IMR-90 (cell line): ENCODE data around the gene ADRA2C. TPM values are rescaled to one million over a fixed set of nuclear protein-coding genes. Genes with fewer than 3 reads are reported as not detected.

Experiments
- ATAC-seq: fragments of 200-7000 bp; cut with Tn5 transposase; 2 replicates; pipeline ENCODE4 v1.9.1; 2020; ENCODE audit warnings: low read depth, mild to moderate bottlenecking, moderate library complexity
- BruUV-seq: library from RNA; stranded (reverse); fragments of 400-500 nt; replicated peaks from 2 replicates; lab custom pipeline; 2021; lab: Mats Ljungman, UMichigan
- CTCF ChIA-PET: fragments of 300-600 bp; formaldehyde crosslinking; extraction: SDS; loops from one replicate; lab custom pipeline; 2021; ENCODE audit warnings: antibody characterized with exemption; lab: Yijun Ruan, JAX
- POLR2A ChIA-PET: fragments of 300-600 bp; sonication (Branson Sonifier 250); formaldehyde crosslinking; loops from one replicate; lab custom pipeline; 2022; ENCODE audit warnings: antibody characterized with exemption; ENCODE audit not compliant: unreplicated experiment; lab: Charles Lee
- DNase-seq: peaks from one replicate; pipeline ENCODE4 v3.0.0; 2013
- H2AFZ ChIP-seq: replicated peaks from 2 replicates; pipeline ENCODE3; 2013; ENCODE audit warnings: low read length, mild to moderate bottlenecking; ENCODE audit not compliant: poor library complexity
- H2AK5ac ChIP-seq: 2 replicates; pipeline ENCODE4 v1.6.1; 2013; ENCODE audit warnings: low read depth, low read length, inconsistent platforms
- H2AK9ac ChIP-seq: replicated peaks from 2 replicates; pipeline ENCODE3; 2013; ENCODE audit warnings: mild to moderate bottlenecking, low read depth, low read length, moderate library complexity; ENCODE audit not compliant: poor library complexity
- H2BK120ac ChIP-seq: 2 replicates; pipeline ENCODE4 v1.6.1; 2013; ENCODE audit warnings: low read depth, low read length, inconsistent platforms
- H2BK15ac ChIP-seq: 3 replicates; pipeline ENCODE4 v1.6.1; 2013; ENCODE audit warnings: low read depth, low read length, inconsistent platforms
- H2BK20ac ChIP-seq: 2 replicates; pipeline ENCODE4 v1.6.1; 2013; ENCODE audit warnings: low read depth, mild to moderate bottlenecking, inconsistent platforms, low read length, moderate library complexity
- H2BK5ac ChIP-seq: 2 replicates; pipeline ENCODE4 v1.6.1; 2013; ENCODE audit warnings: mild to moderate bottlenecking, low read depth, low read length, inconsistent platforms; ENCODE audit not compliant: poor library complexity, severe bottlenecking
- H3K14ac ChIP-seq: replicated peaks from 2 replicates; pipeline ENCODE4 v1.6.1; 2013; ENCODE audit warnings: low read depth, low read length, inconsistent platforms
- H3K18ac ChIP-seq: 2 replicates; pipeline ENCODE4 v1.6.1; 2013; ENCODE audit warnings: low read depth, low read length, control low read depth
- H3K23ac ChIP-seq: 2 replicates; pipeline ENCODE4 v1.6.1; 2013; ENCODE audit warnings: low read depth, low read length, inconsistent platforms
- H3K27ac ChIP-seq: 2 replicates; pipeline ENCODE4 v1.5.1; 2013; ENCODE audit warnings: mild to moderate bottlenecking, control low read depth, low read length; ENCODE audit not compliant: insufficient read depth
- H3K27me3 ChIP-seq: 2 replicates; pipeline ENCODE4 v1.6.1; 2013; ENCODE audit warnings: low read length; ENCODE audit not compliant: control insufficient read depth, insufficient read depth
- H3K36me3 ChIP-seq: 2 replicates; pipeline ENCODE4 v1.6.1; 2013; ENCODE audit warnings: low read length, mixed read lengths; ENCODE audit not compliant: control insufficient read depth, insufficient read depth
- H3K4ac ChIP-seq: 2 replicates; pipeline ENCODE4 v1.6.1; 2013; ENCODE audit warnings: low read depth, low read length, inconsistent platforms
- H3K4me1 ChIP-seq: 2 replicates; pipeline ENCODE4 v1.6.1; 2013; ENCODE audit warnings: low read length, mixed read lengths; ENCODE audit not compliant: control insufficient read depth, insufficient read depth
- H3K4me2 ChIP-seq: 2 replicates; pipeline ENCODE4 v1.6.1; 2013; ENCODE audit warnings: low read depth, mild to moderate bottlenecking, control low read depth, low read length, moderate library complexity
- H3K4me3 ChIP-seq: 2 replicates; pipeline ENCODE4 v1.5.1; 2013; ENCODE audit warnings: low read depth, mild to moderate bottlenecking, control low read depth, low read length, moderate library complexity; ENCODE audit not compliant: insufficient read depth
- H3K56ac ChIP-seq: 2 replicates; pipeline ENCODE4 v1.6.1; 2013; ENCODE audit warnings: low read length, inconsistent platforms; ENCODE audit not compliant: insufficient read depth; ENCODE audit errors: extremely low read depth
- H3K79me1 ChIP-seq, 2 experiments: 2 replicates each; pipeline ENCODE4 v1.6.1; 2013; ENCODE audit warnings: low read length in 2 of 2, inconsistent platforms in 1 of 2, low read depth in 1 of 2
- H3K9ac ChIP-seq: 2 replicates; pipeline ENCODE4 v1.6.1; 2013; ENCODE audit warnings: low read depth, low read length, control low read depth
- H3K9me1 ChIP-seq: 2 replicates; pipeline ENCODE4 v1.6.1; 2013; ENCODE audit warnings: low read length, inconsistent platforms; ENCODE audit not compliant: insufficient read depth
- H3K9me3 ChIP-seq: 2 replicates; pipeline ENCODE4 v1.6.1; 2013; ENCODE audit warnings: low read length; ENCODE audit not compliant: control insufficient read depth, insufficient read depth
- H4K20me1 ChIP-seq: 2 replicates; pipeline ENCODE4 v1.6.1; 2013; ENCODE audit warnings: low read length, inconsistent platforms; ENCODE audit not compliant: insufficient read depth
- H4K5ac ChIP-seq: 2 replicates; pipeline ENCODE4 v1.6.1; 2013; ENCODE audit warnings: mild to moderate bottlenecking, low read depth, low read length, control low read depth
- H4K8ac ChIP-seq, 2 experiments: 2 replicates each; pipeline ENCODE4 v1.6.1; 2013; ENCODE audit warnings: low read depth in 2 of 2, low read length in 2 of 2, control low read depth in 1 of 2, inconsistent platforms in 1 of 2
- H4K91ac ChIP-seq: 2 replicates; pipeline ENCODE4 v1.6.1; 2013; ENCODE audit warnings: low read depth, low read length, inconsistent platforms; ENCODE audit not compliant: insufficient read depth
- CEBPB ChIP-seq: IDR thresholded peaks from 2 replicates; pipeline ENCODE4 v1.6.1; 2012; ENCODE audit warnings: low read depth, low read length, improper control_type of control experiment
- FOS ChIP-seq: fragments of 150-350 bp; IDR thresholded peaks from 2 replicates; pipeline ENCODE4 v1.6.1; 2016; ENCODE audit warnings: low read depth, low read length
- NFE2L2 ChIP-seq: fragments of 150-350 bp; IDR thresholded peaks from 2 replicates; pipeline ENCODE4 v1.6.1; 2016; ENCODE audit warnings: low read depth, mild to moderate bottlenecking, low read length
- POLR2A ChIP-seq: IDR thresholded peaks from 2 replicates; pipeline ENCODE4 v1.6.1; 2012; ENCODE audit warnings: mild to moderate bottlenecking, low read depth, low read length
- RAD21 ChIP-seq: IDR thresholded peaks from 2 replicates; pipeline ENCODE4 v1.6.1; 2012; ENCODE audit warnings: low read length, improper control_type of control experiment
- WGBS, 2 experiments: methylation state at CpG; one replicate each; pipeline versions ENCODE4 v1.1.5 to v1.1.7; 2013; ENCODE audit warnings: missing lambda C conversion rate in 2 of 2; ENCODE audit not compliant: insufficient read length in 1 of 2; ENCODE audit errors: extremely low coverage in 2 of 2; 5-methylcytosine and 5-hydroxymethylcytosine counted together
- dilution Hi-C: fragments of 300-500 bp; cut with HindIII; formaldehyde crosslinking; loops from one replicate; pipeline ENCODE4 v1.14.3; 2018; ENCODE audit warnings: low sequenced_read_pairs; ENCODE audit not compliant: unreplicated experiment
- in situ Hi-C: fragments of 300-500 bp; cut with MboI; formaldehyde crosslinking; loops from 3 replicates; pipeline ENCODE4 v1.14.3; 2019; ENCODE audit warnings: low sequenced_read_pairs, inconsistent platforms, mixed read lengths
- intact Hi-C: fragments of 100-400 bp; cut with micrococcal nuclease; formaldehyde crosslinking; loops from 2 replicates; pipeline ENCODE4 v1.10.0; 2022
- polyA plus RNA-seq, 3 experiments: library from polyadenylated mRNA; depleted of rRNA; stranded (reverse); fragments of >200 nt; gene quantifications; 2 replicates each; pipeline ENCODE4 v1.2.3, GENCODE V29; 2012; ENCODE audit warnings: low replicate concordance in 1 of 3
- total RNA-seq: library from RNA; depleted of rRNA; stranded (reverse); fragments of >200 nt; gene quantifications from 2 replicates; pipeline ENCODE4 v1.2.3, GENCODE V29; 2012; rRNA removed

The ADRA2C gene
- total and polyA plus RNA-seq, 2 of the 4 experiments (the other 2 are of a cell fraction): under 0.01 to 0.14 TPM

DNA sequence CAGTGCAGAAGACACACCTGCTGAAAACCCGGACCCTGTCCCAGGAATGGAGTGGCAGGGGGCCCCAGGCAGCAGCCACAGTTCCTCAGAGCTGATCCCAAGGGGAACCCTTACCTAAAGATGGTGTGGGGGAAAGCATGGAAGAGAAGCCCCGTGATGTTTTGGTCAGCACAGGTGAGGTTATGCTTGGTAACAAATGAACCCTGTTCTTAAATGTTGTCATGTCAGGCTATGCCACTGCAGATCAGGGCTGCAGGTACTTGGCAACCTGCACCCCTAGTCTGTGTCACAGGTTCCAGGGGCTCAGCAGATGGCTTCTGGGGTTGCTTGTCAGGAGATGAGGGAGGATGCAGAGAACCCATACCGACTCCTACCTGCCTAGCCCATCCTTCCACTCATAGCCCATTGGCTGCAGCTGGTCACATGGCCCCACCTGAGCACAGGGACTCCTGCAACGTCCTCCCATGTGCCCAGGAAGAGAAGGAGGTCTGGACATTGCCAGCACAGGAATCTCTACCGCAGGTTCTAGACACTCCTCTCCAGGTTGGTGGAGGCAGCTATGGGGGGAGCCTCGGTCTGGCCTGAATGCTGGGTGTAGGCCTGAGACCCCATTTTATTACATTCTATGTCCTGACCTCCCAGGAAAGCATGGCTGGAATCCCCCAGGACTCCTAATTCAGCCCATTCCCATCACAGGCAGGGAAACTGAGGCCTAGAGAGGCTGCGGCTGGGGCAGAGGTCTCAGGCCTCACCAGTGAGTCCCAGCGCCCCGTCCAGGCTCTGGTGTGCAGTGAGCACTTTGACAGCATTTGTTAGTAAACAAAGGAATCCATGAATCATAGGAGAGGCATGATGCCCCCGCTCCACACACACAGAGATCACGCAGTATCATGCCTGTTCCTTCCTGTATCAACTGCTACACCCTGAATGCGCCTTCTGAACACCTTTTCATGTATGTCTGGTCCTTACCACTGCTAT, 51.1 kb downstream of the ADRA2C start:
- Histone ChIP-seq H3K14ac (no peak overlapping the region), H2BK15ac (no peak overlapping the region), H3K79me1 (no peaks in the 10 kb centered on the region), H3K27ac (no peak overlapping the region), H4K20me1 (no peaks in the 10 kb centered on the region), H3K4me2 (no peak overlapping the region), H2AK9ac (peak overlapping the region; percentile 37), H3K36me3 (no peaks in the 10 kb centered on the region), H4K91ac (no peak overlapping the region), H3K4me1 (no peaks in the 10 kb centered on the region), H3K23ac (no peak overlapping the region), H3K4ac (no peak overlapping the region), H4K5ac (no peak overlapping the region), H2BK120ac (no peak overlapping the region), H2AK5ac (no peak overlapping the region), H3K9me3 (no peaks in the 10 kb centered on the region), H3K18ac (no peak overlapping the region), H2BK5ac (no peak overlapping the region), H4K8ac (no peak overlapping the region), H2AFZ (no peak overlapping the region), H3K9ac (no peak overlapping the region), H3K56ac (no peak overlapping the region), H2BK20ac (no peak overlapping the region), H3K27me3 (peaks cover 8% of the 10 kb centered on the region), H3K4me3 (no peak overlapping the region), H3K9me1 (no peaks in the 10 kb centered on the region)
- no peak for TF ChIP-seq CEBPB
- TF ChIP-seq FOS: no peak
- TF ChIP-seq RAD21: no peak
- TF ChIP-seq NFE2L2: no peak
- TF ChIP-seq POLR2A: no peak
- BruUV-seq: no TSS peak
- intact Hi-C loops (no loop called here), in situ Hi-C loops (no loop called here), dilution Hi-C loops (no loop called here)
- DNase-seq (no peak), ATAC-seq (no peak)
- POLR2A ChIA-PET: no interaction called here
- WGBS, 2 experiments: 33% methylated on average over 1 of the region's 12 CpGs; no CpG with 5 or more reads in 1 of the 2 experiments
- CTCF ChIA-PET: no interaction called here

Other genes starting within 250 kb of the ADRA2C start
- gene LRPAP1, start 234.0 kb upstream of the ADRA2C start, total RNA-seq: 114 and 135 TPM in 2 replicates
- gene LRPAP1, start 234.0 kb upstream of the ADRA2C start, polyA plus RNA-seq (2012; rRNA removed): 171 and 175 TPM in 2 replicates